Ascending aorta (tissue), 2 donors: Measurements from ENCODE around the gene SNRPA1. TPM values are rescaled to one million over a fixed set of nuclear protein-coding genes. Genes with fewer than 3 reads are reported as not detected.

Experiments used
- DNase-seq, 2 donors: peaks; one replicate each; pipeline ENCODE4 v3.0.0-alpha.2; 2019; ENCODE audit warnings: low spot score in 2 of 2
- H3K27ac ChIP-seq, 2 donors: fragments of 200-600 bp; sonication (generic); one replicate each; pipeline ENCODE4 v1.5.1; 2016 to 2017; ENCODE audit warnings: mild to moderate bottlenecking in 1 of 2
- H3K27me3 ChIP-seq: fragments of 200-600 bp; sonication (generic); one replicate; pipeline ENCODE4 v1.5.1; 2017
- H3K36me3 ChIP-seq, 2 donors: fragments of 200-600 bp; sonication (generic); one replicate each; pipeline ENCODE4 v1.5.1; 2016
- H3K4me1 ChIP-seq, 2 donors: fragments of 200-600 bp; sonication (generic); one replicate each; pipeline ENCODE4 v1.5.1; 2016 to 2017; ENCODE audit warnings: mild to moderate bottlenecking in 1 of 2
- H3K4me3 ChIP-seq, 2 donors: fragments of 200-600 bp; sonication (generic); one replicate each; pipeline ENCODE4 v1.5.1; 2016 to 2017; ENCODE audit warnings: mild to moderate bottlenecking in 1 of 2
- H3K9me3 ChIP-seq, 2 donors: fragments of 200-600 bp; sonication (generic); one replicate each; pipeline ENCODE4 v1.5.1; 2016
- intact Hi-C: fragments of 100-400 bp; cut with DNase I; formaldehyde crosslinking; loops from one replicate; pipeline ENCODE4 v1.15.1; 2023
- total RNA-seq: library from RNA; depleted of rRNA; stranded (reverse); fragments of >200 nt; gene quantifications from one replicate; pipeline ENCODE4 v1.1.0, GENCODE V29; 2016
- TF ChIP-seq, protein P1 (sequence below), 3 experiments: fragments of 200-600 bp in 2 of 3; fragments of 450-650 bp in 1 of 3; sonication (generic) in 2 of 3; IDR thresholded peaks; one replicate each; pipeline ENCODE4 v1.5.1; 2016 to 2019; ENCODE audit warnings: antibody characterized with exemption in 3 of 3, mild to moderate bottlenecking in 1 of 3, moderate library complexity in 1 of 3

SNRPA1 gene
- total RNA-seq, 1 donor from 2014 or later, result 17.8 TPM

DNA sequence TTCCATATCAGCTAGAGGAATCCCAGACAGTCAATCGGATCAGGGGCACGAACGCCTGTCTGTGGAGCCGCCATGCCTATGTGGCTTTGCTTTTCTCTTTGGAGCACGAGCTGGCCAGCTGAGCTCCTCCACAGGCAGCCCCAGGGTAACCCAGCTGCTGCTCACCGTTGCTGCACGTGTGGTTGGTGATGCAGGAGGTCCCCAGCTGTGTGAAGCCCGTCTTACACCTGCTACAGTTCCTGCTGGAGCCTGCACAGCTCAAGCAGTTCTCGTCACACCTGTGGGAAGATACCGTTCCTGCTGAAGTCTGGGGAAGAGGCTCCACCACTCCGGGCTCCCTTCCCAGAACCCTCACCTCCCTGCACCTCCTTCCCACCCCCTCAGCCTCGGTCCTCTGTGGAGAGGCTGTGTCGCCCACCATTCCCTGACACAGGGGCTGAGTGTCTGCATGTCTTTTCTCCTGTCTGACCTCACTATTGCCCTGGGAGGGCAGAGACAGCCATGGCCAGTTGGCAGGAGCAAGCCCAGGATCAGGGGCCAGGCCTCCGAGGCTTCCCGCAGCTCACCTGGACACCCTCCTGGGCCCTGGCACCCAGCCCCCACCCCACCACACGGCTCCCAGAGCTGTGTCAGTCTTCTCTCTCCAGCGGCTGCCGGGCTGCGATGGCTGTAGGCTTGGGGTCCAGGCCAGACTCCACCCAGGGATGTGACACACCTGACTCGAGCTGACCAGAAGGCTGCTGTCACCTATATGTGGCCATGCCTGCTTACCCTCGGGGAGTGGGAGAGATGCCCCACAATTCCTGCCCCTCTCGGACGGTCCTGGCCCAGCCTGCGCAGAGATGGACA lies 12.2 kb upstream of the SNRPA1 start:
- H3K27ac ChIP-seq, result no peak overlapping the region
- intact Hi-C loops, result no loop called here
- peak in 1 of 2 donors; percentile 58 for DNase-seq

DNA sequence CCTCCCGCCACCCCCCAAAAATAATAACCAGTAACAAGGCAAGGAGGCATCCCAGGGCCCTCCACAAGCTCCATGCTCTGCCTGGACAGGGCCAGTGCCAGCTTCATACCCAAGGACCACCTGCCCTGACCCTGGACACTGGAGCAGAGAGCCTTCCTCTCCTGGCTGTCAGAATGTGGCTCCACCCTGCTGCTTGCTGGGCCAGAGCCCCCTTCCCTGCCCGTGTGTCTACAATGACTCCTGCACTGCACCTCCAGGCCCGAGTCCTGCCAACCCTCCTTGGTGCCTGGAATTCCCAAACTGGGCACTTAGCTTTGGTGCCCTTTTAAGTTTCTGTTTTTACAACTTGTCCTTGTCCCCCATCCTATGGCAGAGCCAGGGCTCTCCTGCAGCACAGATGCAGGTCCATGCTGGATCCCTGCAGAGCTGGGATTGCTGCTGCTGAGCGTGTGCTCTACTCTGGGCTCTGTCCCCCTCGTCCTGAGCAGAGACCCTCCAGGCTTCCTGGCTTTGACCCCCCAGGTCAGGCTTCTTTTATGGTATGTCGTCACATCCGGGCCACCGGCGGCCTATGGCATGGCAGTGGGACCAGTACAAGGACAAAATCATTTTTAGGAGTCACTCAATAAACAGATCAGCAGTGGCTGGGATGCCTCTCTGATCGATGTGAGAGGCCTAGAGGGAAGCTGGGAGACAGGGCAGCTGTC lies 11.4 kb upstream of the SNRPA1 start:
- Histone ChIP-seq H3K27me3 (no peaks in the 10 kb centered on the region), H3K9me3 (no peaks in the 10 kb centered on the region), H3K4me1 (no peaks in the 10 kb centered on the region), H3K27ac (no peak overlapping the region), H3K4me3 (no peak overlapping the region), H3K36me3 (no peaks in the 10 kb centered on the region)
- TF ChIP-seq, protein P1, sequence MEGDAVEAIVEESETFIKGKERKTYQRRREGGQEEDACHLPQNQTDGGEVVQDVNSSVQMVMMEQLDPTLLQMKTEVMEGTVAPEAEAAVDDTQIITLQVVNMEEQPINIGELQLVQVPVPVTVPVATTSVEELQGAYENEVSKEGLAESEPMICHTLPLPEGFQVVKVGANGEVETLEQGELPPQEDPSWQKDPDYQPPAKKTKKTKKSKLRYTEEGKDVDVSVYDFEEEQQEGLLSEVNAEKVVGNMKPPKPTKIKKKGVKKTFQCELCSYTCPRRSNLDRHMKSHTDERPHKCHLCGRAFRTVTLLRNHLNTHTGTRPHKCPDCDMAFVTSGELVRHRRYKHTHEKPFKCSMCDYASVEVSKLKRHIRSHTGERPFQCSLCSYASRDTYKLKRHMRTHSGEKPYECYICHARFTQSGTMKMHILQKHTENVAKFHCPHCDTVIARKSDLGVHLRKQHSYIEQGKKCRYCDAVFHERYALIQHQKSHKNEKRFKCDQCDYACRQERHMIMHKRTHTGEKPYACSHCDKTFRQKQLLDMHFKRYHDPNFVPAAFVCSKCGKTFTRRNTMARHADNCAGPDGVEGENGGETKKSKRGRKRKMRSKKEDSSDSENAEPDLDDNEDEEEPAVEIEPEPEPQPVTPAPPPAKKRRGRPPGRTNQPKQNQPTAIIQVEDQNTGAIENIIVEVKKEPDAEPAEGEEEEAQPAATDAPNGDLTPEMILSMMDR (IDR thresholded peaks at IDR 0.05), result no peak
- intact Hi-C loops, result no loop called here
- peak in 1 of 2 donors; percentile 56 for DNase-seq

More for the DNA sequence above, 12.2 kb upstream of the SNRPA1 start:
- no peaks in the 10 kb centered on the region for H3K9me3 ChIP-seq
- no peaks in the 10 kb centered on the region for H3K36me3 ChIP-seq
- H3K27me3 ChIP-seq, result no peaks in the 10 kb centered on the region
- TF ChIP-seq, protein P1 (IDR thresholded peaks at IDR 0.05), result no peak
- no peaks in the 10 kb centered on the region for H3K4me1 ChIP-seq
- no peak overlapping the region for H3K4me3 ChIP-seq

DNA sequence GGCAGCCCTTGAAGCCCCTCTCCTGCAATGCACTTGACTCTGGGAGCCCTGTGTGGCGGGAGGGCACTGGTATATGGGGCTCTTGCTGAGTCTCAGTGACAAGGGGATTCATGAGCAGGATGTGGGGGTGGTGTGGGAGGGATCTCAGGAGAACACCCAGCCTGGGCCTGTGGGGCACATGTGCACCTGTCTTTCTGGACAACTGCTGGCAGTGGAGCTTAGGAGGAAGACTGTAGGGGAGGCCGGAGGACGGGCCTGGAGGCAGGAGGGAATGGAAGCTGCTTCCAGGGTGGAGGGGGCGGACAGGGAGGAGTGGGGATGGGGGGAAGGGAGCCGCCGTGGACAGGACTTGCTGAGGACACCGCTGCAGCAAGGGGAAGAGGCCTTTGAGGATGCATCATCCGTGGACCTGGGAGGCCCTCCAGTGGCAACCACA lies 10.8 kb upstream of the SNRPA1 start:
- no peaks in the 10 kb centered on the region for H3K27me3 ChIP-seq
- no peaks in the 10 kb centered on the region for H3K4me1 ChIP-seq
- no peaks in the 10 kb centered on the region for H3K36me3 ChIP-seq
- no peak overlapping the region for H3K4me3 ChIP-seq
- intact Hi-C loops, result no loop called here
- TF ChIP-seq, protein P1 (IDR thresholded peaks at IDR 0.05), result no peak
- no peaks in the 10 kb centered on the region for H3K9me3 ChIP-seq
- DNase-seq, result peak in 1 of 2 donors; percentile 54
- H3K27ac ChIP-seq, result no peak overlapping the region

DNA sequence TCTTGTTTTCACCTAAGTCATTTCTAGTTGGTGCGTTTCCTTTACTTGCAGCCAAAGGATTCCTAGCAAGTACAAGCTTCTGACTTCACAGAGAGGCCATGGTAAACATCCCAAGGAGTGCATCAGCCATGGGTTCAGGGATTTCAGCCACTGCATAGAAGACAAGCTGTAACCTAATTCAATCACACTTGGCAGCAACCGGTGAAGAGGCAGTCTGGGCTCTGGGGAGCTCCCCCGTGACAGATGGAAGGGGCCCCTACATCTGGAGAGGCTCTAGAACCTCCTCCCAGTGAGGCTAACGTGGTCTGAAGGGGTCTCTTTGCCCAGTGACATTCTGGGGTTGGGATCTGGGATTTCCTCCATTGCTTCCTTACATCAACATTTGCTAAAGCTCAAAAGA lies 8.4 kb upstream of the SNRPA1 start:
- TF ChIP-seq, protein P1 (IDR thresholded peaks at IDR 0.05), result no peak
- intact Hi-C loops, result loop anchor here (5.0 kb wide), 1 partner anchor 339 kb away; no protein-coding TSS in a partner anchor
- Histone ChIP-seq H3K36me3 (no peaks in the 10 kb centered on the region), H3K4me1 (no peaks in the 10 kb centered on the region), H3K27me3 (no peaks in the 10 kb centered on the region), H3K4me3 (no peak overlapping the region), H3K27ac (no peak overlapping the region), H3K9me3 (no peaks in the 10 kb centered on the region)
- no peak for DNase-seq

DNA sequence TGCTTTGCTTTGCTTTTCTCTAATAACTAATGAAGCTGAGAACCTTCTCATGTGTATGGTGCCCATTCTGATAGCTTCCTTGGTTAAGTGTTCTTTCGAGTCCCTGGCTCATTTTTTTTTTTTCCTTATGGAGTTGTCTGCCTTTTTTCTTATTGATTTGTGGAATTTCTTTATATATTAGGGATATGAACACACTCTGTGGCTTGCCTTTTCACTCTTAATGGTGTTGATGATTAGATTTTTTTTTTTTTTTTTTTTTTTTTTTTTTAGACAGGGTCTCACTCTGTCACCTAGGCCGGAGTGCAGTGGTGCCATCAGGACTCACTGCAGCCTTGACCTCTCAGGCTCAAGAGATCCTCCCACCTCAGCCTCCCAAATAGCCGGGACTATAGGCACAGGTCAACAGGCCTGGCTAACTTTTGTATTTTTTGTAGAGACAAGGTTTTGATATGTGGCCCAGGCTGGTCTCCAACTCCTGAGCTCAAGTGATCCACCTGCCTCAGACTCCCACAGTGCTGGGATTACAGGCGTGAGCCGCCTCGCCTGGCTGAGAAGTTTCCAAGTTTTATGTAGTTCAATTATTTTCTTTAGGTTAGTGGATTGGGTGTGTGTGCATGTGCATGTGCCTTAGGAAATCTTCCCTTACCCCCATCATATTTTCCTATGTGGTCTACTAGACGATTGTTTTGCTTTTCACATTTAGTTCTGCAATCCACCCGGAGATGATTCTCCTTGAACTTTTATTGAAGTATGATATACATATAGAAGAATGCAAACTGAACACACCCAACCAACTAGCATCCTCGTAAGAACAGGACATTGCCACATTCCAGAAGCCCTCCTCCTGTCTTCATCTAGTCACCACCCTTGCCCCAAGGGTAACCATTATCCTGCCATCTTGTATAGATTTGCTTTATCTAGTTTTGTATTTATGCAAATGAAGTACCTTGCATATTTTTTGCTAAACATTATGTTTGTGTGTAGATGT lies 1.7 kb upstream of the SNRPA1 start:
- intact Hi-C loops, result loop anchor here (5.0 kb wide), 1 partner anchor 426 kb away; the partner anchor contains the start of gene TARS3
- no peak for DNase-seq
- H3K27ac ChIP-seq, result no peak overlapping the region
- no peaks in the 10 kb centered on the region for H3K9me3 ChIP-seq
- H3K4me1 ChIP-seq, result peaks cover 3 to 13% of the 10 kb centered on the region in 2 donors
- H3K27me3 ChIP-seq, result no peaks in the 10 kb centered on the region
- peaks cover 0 to 2% of the 10 kb centered on the region in 2 donors for H3K36me3 ChIP-seq
- TF ChIP-seq, protein P1 (IDR thresholded peaks at IDR 0.05), result no peak
- H3K4me3 ChIP-seq, result peak overlapping the region in 1 of 2 donors; percentile 100
